ENCODE results near the gene CAPN2. TPM values are rescaled to one million over a fixed set of nuclear protein-coding genes. Genes with fewer than 3 reads are reported as not detected.
A peak's percentile ranks its signal among the peaks of the same experiment; 100 is the strongest.
"Not testable (repeated sequence)": the region's sequence is repeated elsewhere in the genome, so short reads cannot be mapped to it uniquely, and the experiment has no call there.

The CAPN2 gene
- polyA plus RNA-seq, 1 experiment: 433 TPM

GRCh38 chr1:223811634-223812101 is 99.3 kb downstream of the CAPN2 start:
- Histone ChIP-seq H3K4me3 (ENCODE audit: low read depth, low read length) (no peak overlapping the region), H3K27ac (ENCODE audit: low read depth, low read length) (no peak overlapping the region), H3K27me3 (ENCODE audit: control insufficient read depth, insufficient read depth, low read length) (no peaks in the 10 kb centered on the region), H3K9me3 (ENCODE audit: control insufficient read depth, insufficient read depth, low read length) (no peaks in the 10 kb centered on the region)
- TF ChIP-seq CTCF (IDR thresholded peaks at IDR 0.05; ENCODE audit: low read depth, low read length): peak; percentile 44
- DNase-seq (ENCODE audit: low read depth, low spot score): no peak
- ChIA-PET CTCF (interaction anchor here (0.6 to 1.8 kb wide), 16 partner anchors 8 to 1111 kb away, joined by 3 to 11 read pairs (median 4); partner anchors contain the start of gene TP53BP2), POLR2A (interaction anchor here (0.6 to 0.8 kb wide), 2 partner anchors 34 to 393 kb away, joined by 3 read pairs; partner anchors contain the start of gene TP53BP2)

DNA sequence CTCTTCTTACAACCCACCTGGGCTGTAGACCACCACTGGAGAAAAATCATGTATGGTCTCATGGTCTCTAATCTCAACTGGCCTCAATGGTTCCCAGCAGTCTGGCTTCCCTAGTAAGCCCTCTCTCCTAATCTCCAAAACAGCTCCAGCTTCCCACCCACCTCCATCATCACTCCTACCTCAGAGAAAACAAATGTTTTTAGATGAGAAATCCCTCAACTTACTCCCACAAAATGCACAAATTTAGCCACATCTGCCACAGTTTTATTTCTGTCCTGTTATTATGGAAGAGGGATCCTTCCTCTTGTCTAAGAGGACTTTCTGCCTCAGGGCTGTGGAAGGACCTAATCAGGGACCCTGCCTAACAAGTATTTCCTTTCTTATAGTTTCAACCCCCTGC is 101.3 kb downstream of the CAPN2 start:
- no peak overlapping the region for H3K4me3 ChIP-seq (ENCODE audit: low read depth, low read length)
- no peak for TF ChIP-seq CTCF (IDR thresholded peaks at IDR 0.05; ENCODE audit: low read depth, low read length)
- H3K27ac ChIP-seq (ENCODE audit: low read depth, low read length): no peak overlapping the region
- no peak for DNase-seq (ENCODE audit: low read depth, low spot score)
- no peaks in the 10 kb centered on the region for H3K9me3 ChIP-seq (ENCODE audit: control insufficient read depth, insufficient read depth, low read length)
- ChIA-PET POLR2A (no interaction called here), CTCF (interaction anchor here (0.6 kb wide), 1 partner anchor 73 kb away, joined by 3 read pairs; no protein-coding TSS in a partner anchor)
- H3K27me3 ChIP-seq (ENCODE audit: control insufficient read depth, insufficient read depth, low read length): no peaks in the 10 kb centered on the region

- H3K27ac ChIP-seq (ENCODE audit: low read depth, low read length): no peak overlapping the region
- CTCF ChIA-PET: no interaction called here
Measured at GRCh38 chr1:223815020-223815853, 102.9 kb downstream of the CAPN2 start.

GRCh38 chr1:223815865-223816264 is 103.5 kb downstream of the CAPN2 start:
- Histone ChIP-seq H3K27ac (ENCODE audit: low read depth, low read length) (no peak overlapping the region), H3K27me3 (ENCODE audit: control insufficient read depth, insufficient read depth, low read length) (no peaks in the 10 kb centered on the region), H3K4me3 (ENCODE audit: low read depth, low read length) (no peak overlapping the region), H3K9me3 (ENCODE audit: control insufficient read depth, insufficient read depth, low read length) (no peaks in the 10 kb centered on the region)
- POLR2A ChIA-PET: interaction anchor here (0.7 kb wide), 1 partner anchor 9 kb away, joined by 3 read pairs; no protein-coding TSS in a partner anchor
- CTCF ChIA-PET: interaction anchor here (0.9 kb wide), 1 partner anchor 30 kb away, joined by 4 read pairs; the partner anchor contains the start of gene TP53BP2
- DNase-seq (ENCODE audit: low read depth, low spot score): no peak
- TF ChIP-seq CTCF (IDR thresholded peaks at IDR 0.05; ENCODE audit: low read depth, low read length): no peak

More at GRCh38 chr1:223815020-223815853, 102.9 kb downstream of the CAPN2 start:
- Histone ChIP-seq H3K9me3 (ENCODE audit: control insufficient read depth, insufficient read depth, low read length) (no peaks in the 10 kb centered on the region), H3K4me3 (ENCODE audit: low read depth, low read length) (no peak overlapping the region), H3K27me3 (ENCODE audit: control insufficient read depth, insufficient read depth, low read length) (no peaks in the 10 kb centered on the region)
- TF ChIP-seq CTCF (IDR thresholded peaks at IDR 0.05; ENCODE audit: low read depth, low read length): no peak
- POLR2A ChIA-PET: no interaction called here
- no peak for DNase-seq (ENCODE audit: low read depth, low spot score)

DNA sequence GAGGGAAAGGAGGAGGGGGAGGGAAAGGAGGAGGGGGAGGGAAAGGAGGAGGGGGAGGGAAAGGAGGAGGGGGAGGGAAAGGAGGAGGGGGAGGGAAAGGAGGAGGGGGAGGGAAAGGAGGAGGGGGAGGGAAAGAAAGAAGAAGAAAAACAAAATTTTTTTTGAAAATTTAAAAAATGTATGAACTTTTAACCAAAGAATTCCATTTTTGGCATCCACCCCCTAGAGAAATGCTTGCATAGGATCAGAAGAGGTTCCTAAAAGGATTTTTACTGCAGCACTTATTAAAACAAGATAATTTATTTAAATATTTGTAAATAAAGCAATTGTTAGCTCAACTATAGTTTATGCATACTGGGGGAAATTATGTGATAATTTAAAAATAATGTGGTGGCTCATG is 104.9 kb downstream of the CAPN2 start:
- H3K4me3 ChIP-seq (ENCODE audit: low read depth, low read length); H3K27me3 ChIP-seq (ENCODE audit: control insufficient read depth, insufficient read depth, low read length); DNase-seq (ENCODE audit: low read depth, low spot score); H3K9me3 ChIP-seq (ENCODE audit: control insufficient read depth, insufficient read depth, low read length); POLR2A ChIA-PET; CTCF ChIA-PET; H3K27ac ChIP-seq (ENCODE audit: low read depth, low read length): not testable (repeated sequence)
